Stimulated activated naive B cell treated with anti-CD40 and anti-IgM and Interleukin-4, amounts not matched to agents 10 μg/mL and 1 μg/mL and 100 μg/mL, for 72 hours (primary cell): ENCODE measurements around the gene MYL12B.
"Not testable (repeated sequence)": the region's sequence is repeated elsewhere in the genome, so short reads cannot be mapped to it uniquely, and the experiment has no call there.

Experiments
- ATAC-seq, 2 donors: fragments of 150-1000 bp; cut with Tn5 transposase; replicated peaks; 2 replicates each; pipeline ENCODE4 v1.10.0; 2021; ENCODE audit warnings: moderate library complexity in 1 of 2
- DNase-seq: peaks from one replicate; pipeline ENCODE4 v3.0.0; 2021
- H3K27ac Mint-ChIP-seq: one replicate; pipeline ENCODE4 v1.8.0; 2022; ENCODE audit warnings: mild to moderate bottlenecking, mixed read lengths
- H3K27me3 Mint-ChIP-seq, 2 donors: one replicate each; pipeline ENCODE4 v1.8.0; 2022; ENCODE audit warnings: mixed read lengths in 2 of 2
- H3K36me3 Mint-ChIP-seq, 2 donors: one replicate each; pipeline ENCODE4 v1.8.0; 2022; ENCODE audit warnings: mixed read lengths in 2 of 2, mild to moderate bottlenecking in 1 of 2
- H3K4me1 Mint-ChIP-seq, 2 donors: one replicate each; pipeline ENCODE4 v1.8.0; 2022; ENCODE audit warnings: mixed read lengths in 2 of 2, mild to moderate bottlenecking in 1 of 2
- H3K4me3 Mint-ChIP-seq, 2 donors: one replicate each; pipeline ENCODE4 v1.8.0; 2022; ENCODE audit warnings: mild to moderate bottlenecking in 2 of 2, mixed read lengths in 2 of 2, moderate library complexity in 1 of 2
- H3K9me3 Mint-ChIP-seq, 2 donors: one replicate each; pipeline ENCODE4 v1.8.0; 2022; ENCODE audit warnings: mixed read lengths in 2 of 2, mild to moderate bottlenecking in 1 of 2

The MYL12B gene

DNA sequence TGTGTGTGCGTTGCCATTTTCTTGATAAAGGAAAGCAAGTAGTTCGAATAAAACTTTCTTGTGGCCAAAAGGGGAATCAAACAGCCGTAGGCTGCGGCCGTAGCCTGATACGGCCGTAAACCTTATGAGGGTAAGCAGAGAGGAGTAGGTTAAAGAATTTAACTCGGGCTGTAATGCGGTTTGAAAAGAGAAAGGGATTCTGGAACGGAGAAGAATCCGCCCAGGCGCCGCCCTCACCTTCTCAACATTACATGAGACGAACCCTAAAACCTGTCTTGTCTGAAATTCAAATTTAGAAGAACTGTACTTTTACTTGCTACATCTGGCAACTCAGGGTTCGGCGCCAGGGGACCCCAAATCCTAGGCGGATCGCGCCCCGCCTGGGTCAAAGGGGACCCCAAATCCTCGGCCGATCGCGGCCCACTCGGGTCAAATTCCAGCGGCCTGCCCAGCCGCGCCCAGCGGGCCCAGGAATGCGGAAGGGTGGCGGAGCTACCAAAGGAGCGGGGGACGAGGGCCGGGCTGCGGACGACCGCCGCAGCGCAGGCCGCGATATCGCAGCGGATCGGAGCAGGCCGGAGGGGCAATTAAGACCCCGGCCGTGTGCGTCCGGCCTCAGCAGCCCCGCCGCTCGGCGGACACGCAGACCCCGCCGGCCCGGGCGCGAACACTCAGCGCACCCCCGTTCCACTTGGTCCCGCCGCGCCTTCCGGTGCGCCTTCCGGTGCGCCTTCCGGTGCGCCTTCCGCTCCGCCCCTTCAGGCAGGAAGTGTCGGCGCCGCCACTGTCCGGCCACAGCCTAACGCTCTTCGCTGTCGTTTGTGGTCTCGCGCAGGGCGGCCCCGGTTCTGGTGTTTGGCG lies at the start of gene MYL12B:
MYL12B (plus strand) TSS at position 761 of the 861 bp plus-strand sequence. CDS start 10,766 bp downstream, outside the sequence.
- ATAC-seq (peak; percentile 87 to 89), DNase-seq (peak; percentile 68)
- Mint-ChIP-seq H3K4me3 (peak within 1 kb of the TSS; percentile 88 to 94), H3K4me1 (peaks cover 53 to 79% of the 10 kb centered on the region in 2 donors), H3K27me3 (no peaks in the 10 kb centered on the region), H3K36me3 (peaks cover 12 to 32% of the 10 kb centered on the region in 2 donors), H3K9me3 (no peaks in the 10 kb centered on the region), H3K27ac (peak within 1 kb of the TSS; percentile 99)

DNA sequence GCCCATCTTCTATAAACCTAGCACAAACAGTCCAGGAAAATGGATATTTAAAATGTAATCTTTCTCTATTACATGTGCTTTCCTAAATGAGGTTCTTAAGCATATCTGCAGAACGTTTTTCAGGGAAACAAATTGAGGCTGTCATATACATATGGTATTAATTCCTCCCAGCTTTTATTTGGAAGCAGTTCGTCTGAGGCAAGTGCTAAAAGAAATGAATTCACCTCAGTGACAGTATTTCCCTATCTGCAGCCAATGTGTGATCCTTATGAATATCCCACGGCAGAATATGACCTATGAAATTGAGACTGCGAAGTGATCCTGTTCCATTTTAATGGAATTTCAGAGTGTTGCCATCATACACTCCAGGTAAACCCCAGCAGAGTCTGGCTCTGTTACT lies 49.3 kb upstream of the MYL12B start:
- no peaks in the 10 kb centered on the region for H3K27me3 Mint-ChIP-seq
- no peak overlapping the region for H3K4me3 Mint-ChIP-seq
- peaks cover 9% of the 10 kb centered on the region in 2 donors for H3K36me3 Mint-ChIP-seq
- no peak for ATAC-seq
- no peak overlapping the region for H3K27ac Mint-ChIP-seq
- DNase-seq = no peak
- H3K9me3 Mint-ChIP-seq = no peaks in the 10 kb centered on the region
- H3K4me1 Mint-ChIP-seq = peaks cover 0 to 5% of the 10 kb centered on the region in 2 donors

DNA sequence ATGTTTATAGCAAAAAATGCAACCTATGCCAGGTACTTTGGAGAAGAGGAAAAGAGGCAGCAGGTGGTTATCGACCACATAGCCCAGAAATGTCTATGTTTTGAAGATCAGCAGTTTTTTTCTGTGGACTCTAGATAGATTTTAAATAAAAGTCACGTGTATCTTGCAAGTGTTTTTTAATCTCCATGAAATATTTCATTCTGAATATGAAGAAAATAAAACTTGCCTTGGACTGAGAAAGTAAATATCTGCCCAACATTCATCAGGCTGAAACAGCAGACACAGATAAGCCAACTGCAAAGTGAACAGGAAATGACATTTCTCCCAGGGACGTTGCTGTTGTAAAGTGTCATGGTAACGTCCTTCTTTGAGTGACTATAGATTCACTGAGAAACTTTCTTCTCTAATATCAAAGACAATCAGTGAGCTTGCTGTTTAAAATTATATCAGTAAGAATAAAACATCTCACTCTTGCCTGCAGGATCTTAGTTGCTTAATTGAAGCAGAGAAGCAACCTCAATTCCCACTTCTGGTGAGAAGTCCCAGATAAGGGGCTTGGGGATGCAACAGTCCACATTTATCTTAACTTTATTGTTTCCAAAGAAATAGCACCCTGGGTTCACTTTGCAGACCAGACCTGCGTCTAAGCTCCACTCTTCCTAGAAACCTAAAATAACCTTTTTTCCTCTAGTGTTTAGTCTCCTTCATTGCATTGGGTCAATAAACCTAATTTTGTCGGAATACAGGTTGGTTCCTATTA lies 48.5 kb upstream of the MYL12B start:
- Mint-ChIP-seq H3K36me3 (peaks cover 9% of the 10 kb centered on the region in 2 donors), H3K9me3 (no peaks in the 10 kb centered on the region), H3K27me3 (no peaks in the 10 kb centered on the region), H3K4me1 (peaks cover 0 to 5% of the 10 kb centered on the region in 2 donors), H3K27ac (no peak overlapping the region), H3K4me3 (no peak overlapping the region)
- ATAC-seq = peak; percentile 45 to 54
- DNase-seq = no peak

DNA sequence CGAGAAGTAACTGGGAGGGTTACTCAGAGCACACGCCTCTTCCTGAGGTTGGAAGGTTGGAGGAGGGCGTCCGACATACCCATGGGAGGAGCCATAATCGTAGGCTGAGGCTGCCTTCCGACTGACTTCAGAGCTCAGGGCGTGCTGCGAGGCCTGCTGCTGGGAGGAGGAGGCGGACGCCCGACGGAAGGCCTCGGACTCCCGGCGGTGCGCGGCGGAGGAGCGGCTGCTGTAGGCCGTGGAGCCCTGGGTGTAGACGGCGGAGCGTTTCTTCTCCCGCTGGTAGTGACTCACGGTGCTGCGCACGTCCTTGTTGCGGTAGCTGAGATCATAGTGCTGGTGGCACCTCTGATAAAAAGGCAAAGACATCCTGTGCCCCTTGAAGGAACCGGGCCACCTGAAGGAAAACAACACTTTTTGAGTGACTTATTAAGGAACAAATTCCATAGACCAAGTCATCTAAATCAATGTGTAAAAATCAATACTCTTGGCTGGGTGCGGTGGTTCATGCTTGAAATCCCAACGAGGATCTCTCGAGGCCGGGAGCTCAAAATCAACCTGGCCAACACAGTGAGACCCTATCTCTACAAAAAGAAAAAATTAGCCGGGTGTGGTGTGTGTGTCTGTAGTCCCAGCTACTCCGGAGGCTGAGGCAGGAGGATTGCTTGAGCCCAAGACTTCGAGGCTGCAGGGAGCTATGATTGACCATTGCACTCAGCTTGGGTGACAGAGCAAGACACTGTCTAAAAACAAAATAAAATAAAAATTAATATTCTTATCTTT lies 46.9 kb upstream of the MYL12B start:
- Mint-ChIP-seq H3K4me1 (peaks cover 6 to 7% of the 10 kb centered on the region in 2 donors), H3K4me3 (no peak overlapping the region), H3K27ac (no peak overlapping the region), H3K27me3 (no peaks in the 10 kb centered on the region), H3K36me3 (peaks cover 6 to 7% of the 10 kb centered on the region in 2 donors), H3K9me3 (no peaks in the 10 kb centered on the region)
- DNase-seq (no peak), ATAC-seq (no peak)

DNA sequence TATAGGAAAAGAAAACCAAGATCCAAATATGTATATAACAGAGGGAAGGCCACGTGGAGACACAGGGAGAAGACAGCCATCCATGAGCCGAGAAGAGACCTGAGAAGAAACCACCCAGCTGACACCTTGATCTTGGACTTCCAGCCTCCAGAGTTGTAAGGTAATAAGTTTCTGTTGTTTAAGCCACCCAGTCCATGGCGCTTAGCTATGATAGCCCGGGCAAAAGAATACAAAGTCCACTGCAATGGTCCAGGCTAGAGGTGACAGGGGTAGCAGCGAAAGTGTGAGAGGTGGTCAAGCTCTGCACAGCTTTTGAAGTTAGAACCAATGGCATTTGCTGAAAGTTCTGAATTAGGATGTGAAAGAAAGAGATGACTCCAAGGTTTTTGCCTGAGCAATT lies 44.9 kb upstream of the MYL12B start:
- Mint-ChIP-seq H3K4me3 (no peak overlapping the region), H3K27ac (no peak overlapping the region), H3K4me1 (peaks cover 4 to 8% of the 10 kb centered on the region in 2 donors), H3K36me3 (peaks cover 5 to 6% of the 10 kb centered on the region in 2 donors), H3K9me3 (no peaks in the 10 kb centered on the region), H3K27me3 (no peaks in the 10 kb centered on the region)
- DNase-seq = no peak
- ATAC-seq = no peak

DNA sequence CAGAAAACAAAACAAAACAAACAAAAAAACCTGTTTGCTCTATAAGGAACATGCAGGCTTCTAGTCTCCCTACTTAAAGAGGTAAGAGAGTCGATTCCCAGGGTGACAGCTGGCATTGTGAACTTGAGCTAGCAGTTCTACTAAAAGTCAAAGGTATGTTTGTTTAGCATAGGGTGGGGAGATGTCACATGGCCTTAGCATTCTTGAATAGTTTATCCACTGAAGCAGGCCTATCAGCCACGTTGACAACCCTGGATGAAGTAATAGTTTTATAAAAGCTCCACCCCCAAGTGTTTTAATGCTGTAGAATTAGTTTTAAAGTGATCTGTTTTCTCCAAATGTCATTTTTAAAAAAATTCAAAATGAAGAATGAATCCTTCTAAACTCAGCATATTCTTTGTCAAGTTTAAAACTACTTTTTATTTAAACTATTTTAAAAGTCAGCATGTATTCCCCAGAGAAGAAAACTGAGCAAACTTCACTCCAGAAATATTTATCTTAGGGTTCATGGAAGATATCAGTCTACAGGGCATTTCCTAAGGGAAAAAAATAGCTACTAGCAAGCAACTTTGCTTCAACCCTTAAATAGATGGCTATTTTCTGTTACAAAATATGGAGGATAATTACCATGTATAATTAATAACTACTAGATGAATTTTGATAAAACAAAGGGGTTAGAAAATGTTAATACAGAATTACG lies 43.8 kb upstream of the MYL12B start:
- Mint-ChIP-seq H3K4me1 (peaks cover 4 to 8% of the 10 kb centered on the region in 2 donors), H3K36me3 (peaks cover 5 to 6% of the 10 kb centered on the region in 2 donors), H3K27me3 (no peaks in the 10 kb centered on the region), H3K27ac (no peak overlapping the region), H3K9me3 (no peaks in the 10 kb centered on the region), H3K4me3 (no peak overlapping the region)
- ATAC-seq (no peak), DNase-seq (no peak)

DNA sequence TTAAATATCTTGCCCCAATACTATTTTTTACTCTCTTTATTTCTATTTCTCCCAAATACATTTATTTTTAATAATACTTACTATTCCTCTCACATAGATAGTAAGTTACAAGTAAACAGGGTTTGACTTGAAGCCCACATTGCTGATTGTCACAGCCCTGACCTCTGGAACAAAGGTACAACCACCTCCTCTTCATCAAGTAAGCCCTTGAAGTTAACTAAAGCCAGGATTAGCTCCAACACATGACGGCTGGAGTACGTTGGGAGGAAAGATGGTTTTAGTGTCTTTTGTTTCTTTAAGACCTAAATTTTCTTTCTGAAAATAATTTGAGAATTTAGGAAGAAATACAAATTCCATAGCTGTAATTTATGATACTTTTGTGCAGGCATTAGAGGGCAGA lies 43.1 kb upstream of the MYL12B start:
- no peak overlapping the region for H3K4me3 Mint-ChIP-seq
- ATAC-seq (no peak), DNase-seq (no peak)
- H3K27me3 Mint-ChIP-seq = no peaks in the 10 kb centered on the region
- H3K9me3 Mint-ChIP-seq = no peaks in the 10 kb centered on the region
- H3K36me3 Mint-ChIP-seq = peaks cover 5 to 6% of the 10 kb centered on the region in 2 donors
- peaks cover 4 to 8% of the 10 kb centered on the region in 2 donors for H3K4me1 Mint-ChIP-seq
- H3K27ac Mint-ChIP-seq = no peak overlapping the region

DNA sequence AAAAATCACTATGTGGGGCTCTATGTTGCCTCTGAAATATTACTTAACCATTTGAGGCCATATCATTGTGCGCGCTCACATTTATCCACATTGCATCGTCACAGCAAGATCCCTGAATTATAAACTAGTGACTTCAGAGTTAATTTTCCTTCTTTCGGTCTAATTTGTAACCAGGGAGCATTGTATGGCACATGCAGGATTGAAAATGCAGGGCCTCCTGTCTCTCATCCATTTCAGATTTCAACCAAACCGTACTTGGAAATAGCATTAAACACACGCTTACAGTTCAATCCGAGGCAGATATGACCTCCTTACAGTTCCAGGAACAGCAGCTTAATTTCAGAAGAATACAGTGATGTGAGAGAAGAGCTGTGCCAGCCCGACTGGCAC lies 42.7 kb upstream of the MYL12B start:
- no peak overlapping the region for H3K4me3 Mint-ChIP-seq
- H3K9me3 Mint-ChIP-seq = no peaks in the 10 kb centered on the region
- H3K27me3 Mint-ChIP-seq = no peaks in the 10 kb centered on the region
- ATAC-seq = no peak
- peaks cover 4 to 6% of the 10 kb centered on the region in 2 donors for H3K36me3 Mint-ChIP-seq
- H3K4me1 Mint-ChIP-seq = peaks cover 4 to 8% of the 10 kb centered on the region in 2 donors
- no peak for DNase-seq
- H3K27ac Mint-ChIP-seq = no peak overlapping the region

DNA sequence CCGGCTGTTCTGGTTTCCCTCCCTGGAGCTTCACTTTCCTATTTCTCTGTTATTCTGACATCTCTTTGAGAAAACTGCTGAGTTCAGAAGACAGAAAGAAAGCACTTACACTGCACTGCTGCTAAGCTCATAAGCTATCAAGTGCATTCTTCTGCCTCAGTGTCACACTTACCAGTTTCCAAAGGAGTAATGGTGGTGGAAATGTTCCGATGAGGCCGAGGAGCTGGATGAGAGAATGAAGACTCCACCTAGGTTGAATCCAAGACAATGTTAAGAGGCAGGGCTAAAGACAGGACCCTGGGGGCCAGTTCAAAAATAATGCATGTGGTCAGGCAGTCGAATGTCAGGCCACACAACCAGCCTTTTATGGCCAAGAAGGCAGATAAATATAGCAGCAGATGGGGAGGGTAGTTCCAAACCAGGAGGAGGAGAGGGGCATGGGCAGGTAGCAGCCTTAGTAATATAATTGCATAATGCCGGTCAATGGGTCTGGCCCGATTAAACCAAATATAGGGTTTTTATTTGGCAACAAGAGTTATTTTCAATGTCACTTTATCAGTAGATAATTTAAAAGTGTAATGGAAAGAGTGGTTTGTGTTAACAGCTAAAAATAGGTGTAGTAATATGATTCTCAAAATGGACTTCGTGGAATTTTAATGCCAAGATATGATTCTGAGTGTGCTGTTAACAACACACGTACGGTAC lies 42.1 kb upstream of the MYL12B start, which contains the start of gene MYOM1:
MYOM1 (minus strand) TSS at position 338 of the 705 bp plus-strand sequence. CDS start 4,745 bp downstream, outside the sequence.
- Mint-ChIP-seq H3K27ac (no peak within 1 kb of the TSS), H3K4me1 (peaks cover 4 to 8% of the 10 kb centered on the region in 2 donors), H3K36me3 (peaks cover 0 to 4% of the 10 kb centered on the region in 2 donors), H3K4me3 (no peak within 1 kb of the TSS), H3K27me3 (no peaks in the 10 kb centered on the region), H3K9me3 (no peaks in the 10 kb centered on the region)
- DNase-seq = no peak
- no peak for ATAC-seq

DNA sequence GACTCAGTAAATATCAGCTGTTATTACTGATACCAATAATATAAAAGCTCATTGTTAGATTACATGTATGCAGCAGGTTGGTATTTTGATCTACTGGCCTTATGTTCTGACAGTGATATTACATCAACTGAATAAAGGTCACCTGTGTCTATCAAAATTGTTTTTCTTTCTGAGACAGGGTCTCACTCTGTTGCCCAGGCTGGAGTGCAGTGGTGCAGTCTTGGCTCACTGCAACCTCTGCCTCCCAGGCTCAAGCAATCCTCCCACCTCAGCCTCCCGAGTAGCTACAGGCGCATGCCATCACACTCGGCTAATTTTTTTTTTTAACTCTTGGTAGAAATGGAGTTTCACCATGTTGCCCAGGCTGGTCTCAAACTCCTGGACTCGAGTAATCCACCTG lies 41.1 kb upstream of the MYL12B start:
- H3K4me3 Mint-ChIP-seq, H3K27me3 Mint-ChIP-seq, DNase-seq, ATAC-seq, H3K9me3 Mint-ChIP-seq, H3K36me3 Mint-ChIP-seq, H3K4me1 Mint-ChIP-seq, H3K27ac Mint-ChIP-seq: not testable (repeated sequence)

DNA sequence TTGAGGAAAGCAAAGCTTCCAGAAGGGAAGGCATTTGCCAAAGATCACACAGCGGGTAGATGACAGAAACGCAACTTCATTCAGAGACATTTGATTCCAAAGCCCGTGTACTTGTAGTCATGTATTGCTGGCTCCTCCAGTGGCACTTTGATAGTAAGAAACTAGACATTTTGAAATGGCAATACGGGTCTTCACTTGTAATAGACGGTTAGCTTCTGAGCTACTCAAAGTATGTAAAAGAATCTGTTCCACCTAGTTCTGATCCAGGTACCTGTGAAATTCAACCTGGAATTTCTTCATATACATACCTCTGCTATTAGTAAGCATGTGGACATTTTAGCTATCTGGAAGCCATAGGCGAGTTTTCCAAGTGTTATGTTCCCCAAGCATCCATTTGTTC lies 40.4 kb upstream of the MYL12B start:
- Mint-ChIP-seq H3K27ac (no peak overlapping the region), H3K9me3 (no peaks in the 10 kb centered on the region)

DNA sequence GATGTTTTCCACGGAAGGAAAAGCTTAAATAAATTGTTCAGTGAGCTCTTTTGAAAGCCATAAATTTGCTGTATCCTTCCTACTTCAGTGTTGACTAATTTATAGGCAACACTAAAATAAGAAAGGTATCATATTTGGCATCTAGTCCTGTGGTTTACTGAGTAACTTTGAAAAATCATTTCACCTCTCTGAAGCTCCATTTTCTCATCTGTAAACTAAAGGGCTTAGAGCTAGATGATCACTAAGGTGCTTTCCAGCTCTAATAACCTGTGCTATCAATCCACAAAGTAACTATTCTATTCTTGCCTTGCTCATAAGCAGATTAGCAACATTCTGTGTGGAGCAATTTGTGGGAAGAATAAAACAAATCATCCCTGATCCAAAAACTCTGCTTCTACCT lies 38.6 kb upstream of the MYL12B start:
- Mint-ChIP-seq H3K36me3 (no peaks in the 10 kb centered on the region), H3K27me3 (no peaks in the 10 kb centered on the region), H3K9me3 (no peaks in the 10 kb centered on the region), H3K4me3 (no peak overlapping the region), H3K4me1 (peaks cover 4 to 8% of the 10 kb centered on the region in 2 donors), H3K27ac (no peak overlapping the region)
- ATAC-seq (no peak), DNase-seq (no peak)

More for the DNA sequence above, 40.4 kb upstream of the MYL12B start:
- H3K4me1 Mint-ChIP-seq = peaks cover 4 to 8% of the 10 kb centered on the region in 2 donors
- no peaks in the 10 kb centered on the region for H3K27me3 Mint-ChIP-seq
- H3K36me3 Mint-ChIP-seq = no peaks in the 10 kb centered on the region
- no peak overlapping the region for H3K4me3 Mint-ChIP-seq
- DNase-seq = no peak
- no peak for ATAC-seq

DNA sequence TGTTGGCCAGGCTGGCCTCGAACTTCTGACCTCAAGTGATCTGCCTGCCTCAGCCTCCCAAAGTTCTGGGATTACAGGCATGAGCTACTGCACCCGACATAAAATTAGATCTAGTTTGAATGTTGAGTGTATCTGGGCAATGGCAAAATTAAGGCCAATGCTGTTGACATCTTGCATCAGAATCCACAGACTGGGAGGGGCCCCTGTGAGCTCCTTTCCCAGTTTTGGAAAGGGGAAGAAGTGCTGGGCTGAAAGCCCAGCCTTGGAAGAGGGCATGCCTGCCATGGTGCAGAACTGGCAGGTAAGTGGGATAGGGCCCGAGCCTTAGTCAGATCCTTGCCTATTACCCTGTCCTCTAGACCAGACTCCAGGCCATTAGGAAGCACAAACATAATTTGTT lies 37.7 kb upstream of the MYL12B start:
- no peak overlapping the region for H3K4me3 Mint-ChIP-seq
- no peaks in the 10 kb centered on the region for H3K36me3 Mint-ChIP-seq
- ATAC-seq (no peak), DNase-seq (no peak)
- H3K27me3 Mint-ChIP-seq = no peaks in the 10 kb centered on the region
- no peaks in the 10 kb centered on the region for H3K9me3 Mint-ChIP-seq
- H3K27ac Mint-ChIP-seq = no peak overlapping the region
- H3K4me1 Mint-ChIP-seq = peaks cover 4 to 8% of the 10 kb centered on the region in 2 donors
